ENCODE data around the gene GPR37L1.
A peak's percentile ranks its signal among the peaks of the same experiment; 100 is the strongest.
"Not testable (repeated sequence)": the region's sequence is repeated elsewhere in the genome, so short reads cannot be mapped to it uniquely, and the experiment has no call there.

Gene GPR37L1

GRCh38 chr1:202133989-202134388 lies 11.3 kb downstream of the GPR37L1 start:
- DNase-seq, result no peak

- DNase-seq, result no peak
These were observed 12.0 kb downstream of the GPR37L1 start for GRCh38 chr1:202134645-202135172.

GRCh38 chr1:202135221-202135721 lies 12.6 kb downstream of the GPR37L1 start:
- DNase-seq, result peak; percentile 47

- DNase-seq, result no peak
These were observed 18.1 kb downstream of the GPR37L1 start for GRCh38 chr1:202140833-202141232.

- DNase-seq, result not testable (repeated sequence)
These were observed 18.8 kb downstream of the GPR37L1 start for GRCh38 chr1:202141468-202141867.

GRCh38 chr1:202143011-202143767 lies 20.5 kb downstream of the GPR37L1 start:
- DNase-seq, result peak; percentile 76

- DNase-seq, result no peak
These were observed 21.2 kb downstream of the GPR37L1 start for GRCh38 chr1:202143768-202144401.

- peak; percentile 64 for DNase-seq
These were observed 21.8 kb downstream of the GPR37L1 start, which contains the start of gene ARL8A for GRCh38 chr1:202144402-202145067. Gene ARL8A, minus strand, starts transcription at chr1:202144737. Its CDS starts 165 bp downstream, at chr1:202144572.

- DNase-seq, result no peak
These were observed 22.5 kb downstream of the GPR37L1 start for GRCh38 chr1:202145068-202145743.

- DNase-seq, result not testable (repeated sequence)
These were observed 23.0 kb downstream of the GPR37L1 start for GRCh38 chr1:202145744-202146140.

GRCh38 chr1:202146279-202146678 lies 23.6 kb downstream of the GPR37L1 start:
- no peak for DNase-seq

GRCh38 chr1:202146993-202147392 lies 24.3 kb downstream of the GPR37L1 start:
- DNase-seq, result no peak

- DNase-seq, result no peak
These were observed 25.7 kb downstream of the GPR37L1 start for GRCh38 chr1:202148391-202148790.

GRCh38 chr1:202149566-202149965 lies 26.8 kb downstream of the GPR37L1 start:
- DNase-seq, result no peak

GRCh38 chr1:202150187-202150586 lies 27.5 kb downstream of the GPR37L1 start:
- DNase-seq, result no peak

- no peak for DNase-seq
These were observed 27.9 kb downstream of the GPR37L1 start for GRCh38 chr1:202150602-202151001.

GRCh38 chr1:202151045-202151444 lies 28.3 kb downstream of the GPR37L1 start:
- no peak for DNase-seq

GRCh38 chr1:202152399-202152798 lies 29.7 kb downstream of the GPR37L1 start:
- no peak for DNase-seq

GRCh38 chr1:202153284-202153683 lies 30.6 kb downstream of the GPR37L1 start:
- no peak for DNase-seq

GRCh38 chr1:202154148-202154765 lies 31.5 kb downstream of the GPR37L1 start:
- DNase-seq, result no peak

GRCh38 chr1:202154766-202155477 lies 32.2 kb downstream of the GPR37L1 start:
- peak; percentile 54 for DNase-seq
